ENCODE measurements around the gene TUG1. TPM values are rescaled to one million over a fixed set of nuclear protein-coding genes. Genes with fewer than 3 reads are reported as not detected.

TUG1 gene
- total RNA-seq, 1 experiment from 2014 or later = 35.1 TPM

GRCh38 chr22:30996462-30996861 lies 27.4 kb downstream of the TUG1 start:
- no peaks in the 10 kb centered on the region for H3K27me3 ChIP-seq (ENCODE audit: low read length)
- no peak for TF ChIP-seq CTCF (conservative IDR thresholded peaks at IDR 0.05; ENCODE audit: low read depth, low read length)
- TF ChIP-seq EZH2 (IDR thresholded peaks at IDR 0.05; ENCODE audit: low read length, unreplicated experiment) = no peak
- TF ChIP-seq EZH2phosphoT487 (IDR thresholded peaks at IDR 0.05; ENCODE audit: borderline replicate concordance, low read length) = no peak
- no peak overlapping the region for H2AFZ ChIP-seq (ENCODE audit: low read length)
- ATAC-seq = no peak
- no peaks in the 10 kb centered on the region for H4K20me1 ChIP-seq (ENCODE audit: low read length)
- intact Hi-C loops (cut with micrococcal nuclease) = no loop called here
- no peak overlapping the region for H3K27ac ChIP-seq (ENCODE audit: low read length)
- POLR2A ChIA-PET (ENCODE audit: unreplicated experiment) = no interaction called here
- H3K4me2 ChIP-seq (ENCODE audit: low read length) = no peak overlapping the region
- BruUV-seq (replicated peaks) = no TSS peak
- H3K4me3 ChIP-seq (ENCODE audit: low read length) = no peak overlapping the region
- H3F3A ChIP-seq (ENCODE audit: low read length, unreplicated experiment) = no peaks in the 10 kb centered on the region
- H3K9ac ChIP-seq (ENCODE audit: low read length) = no peak overlapping the region
- H3K9me3 ChIP-seq (ENCODE audit: low read length) = no peaks in the 10 kb centered on the region
- no peaks in the 10 kb centered on the region for H3K79me2 ChIP-seq (ENCODE audit: low read length)
- no peak for DNase-seq
- H3K4me1 ChIP-seq (ENCODE audit: insufficient read depth, low read length) = no peaks in the 10 kb centered on the region
- H3K36me3 ChIP-seq (ENCODE audit: low read depth, low read length) = no peaks in the 10 kb centered on the region
- H3K9me2 ChIP-seq (replicated peaks; ENCODE audit: low read length) = no peaks in the 10 kb centered on the region
- CTCF ChIA-PET = no interaction called here

- Histone ChIP-seq H3K36me3 (ENCODE audit: low read depth, low read length) (no peaks in the 10 kb centered on the region), H3K9me3 (ENCODE audit: low read length) (no peaks in the 10 kb centered on the region), H3F3A (ENCODE audit: low read length, unreplicated experiment) (no peaks in the 10 kb centered on the region), H3K4me2 (ENCODE audit: low read length) (no peak overlapping the region), H3K27me3 (ENCODE audit: low read length) (no peaks in the 10 kb centered on the region), H3K27ac (ENCODE audit: low read length) (no peak overlapping the region), H3K79me2 (ENCODE audit: low read length) (no peaks in the 10 kb centered on the region), H4K20me1 (ENCODE audit: low read length) (no peaks in the 10 kb centered on the region), H3K4me3 (ENCODE audit: low read length) (no peak overlapping the region), H3K9ac (ENCODE audit: low read length) (no peak overlapping the region), H3K9me2 (replicated peaks; ENCODE audit: low read length) (no peaks in the 10 kb centered on the region), H3K4me1 (ENCODE audit: insufficient read depth, low read length) (no peaks in the 10 kb centered on the region), H2AFZ (ENCODE audit: low read length) (no peak overlapping the region)
- intact Hi-C loops (cut with micrococcal nuclease) = no loop called here
- POLR2A ChIA-PET (ENCODE audit: unreplicated experiment) = no interaction called here
- ATAC-seq (no peak), DNase-seq (no peak)
- no TSS peak for BruUV-seq (replicated peaks)
- CTCF ChIA-PET = no interaction called here
- TF ChIP-seq EZH2phosphoT487 (IDR thresholded peaks at IDR 0.05; ENCODE audit: borderline replicate concordance, low read length) (no peak), CTCF (conservative IDR thresholded peaks at IDR 0.05; ENCODE audit: low read depth, low read length) (no peak), EZH2 (IDR thresholded peaks at IDR 0.05; ENCODE audit: low read length, unreplicated experiment) (no peak)
Measured at GRCh38 chr22:30998329-30998728, 29.3 kb downstream of the TUG1 start.

GRCh38 chr22:31001124-31001770 lies 32.2 kb downstream of the TUG1 start:
- no peak overlapping the region for H3K9ac ChIP-seq (ENCODE audit: low read length)
- no peaks in the 10 kb centered on the region for H3K9me3 ChIP-seq (ENCODE audit: low read length)
- BruUV-seq (replicated peaks) = no TSS peak
- no peak overlapping the region for H2AFZ ChIP-seq (ENCODE audit: low read length)
- no peaks in the 10 kb centered on the region for H3K79me2 ChIP-seq (ENCODE audit: low read length)
- H3K36me3 ChIP-seq (ENCODE audit: low read depth, low read length) = no peaks in the 10 kb centered on the region
- no peak overlapping the region for H3K4me3 ChIP-seq (ENCODE audit: low read length)
- TF ChIP-seq EZH2phosphoT487 (IDR thresholded peaks at IDR 0.05; ENCODE audit: borderline replicate concordance, low read length) = no peak
- TF ChIP-seq CTCF (conservative IDR thresholded peaks at IDR 0.05; ENCODE audit: low read depth, low read length) = no peak
- TF ChIP-seq EZH2 (IDR thresholded peaks at IDR 0.05; ENCODE audit: low read length, unreplicated experiment) = no peak
- H3K4me1 ChIP-seq (ENCODE audit: insufficient read depth, low read length) = no peaks in the 10 kb centered on the region
- no peaks in the 10 kb centered on the region for H3F3A ChIP-seq (ENCODE audit: low read length, unreplicated experiment)
- no peaks in the 10 kb centered on the region for H3K9me2 ChIP-seq (replicated peaks; ENCODE audit: low read length)
- H3K27ac ChIP-seq (ENCODE audit: low read length) = no peak overlapping the region
- intact Hi-C loops (cut with micrococcal nuclease) = no loop called here
- ATAC-seq (no peak), DNase-seq (no peak)
- CTCF ChIA-PET = no interaction called here
- no peaks in the 10 kb centered on the region for H3K27me3 ChIP-seq (ENCODE audit: low read length)
- no peaks in the 10 kb centered on the region for H4K20me1 ChIP-seq (ENCODE audit: low read length)
- POLR2A ChIA-PET (ENCODE audit: unreplicated experiment) = no interaction called here
- no peak overlapping the region for H3K4me2 ChIP-seq (ENCODE audit: low read length)

Measured in PC-3 (cell line).